CD4-positive, alpha-beta T cell treated with Interleukin-15 for 4 hours (primary cell): ENCODE data around the gene VIT.
"Not testable (repeated sequence)": the region's sequence is repeated elsewhere in the genome, so short reads cannot be mapped to it uniquely, and the experiment has no call there.

Experiments used
- DNase-seq: peaks from one replicate; pipeline ENCODE4 v3.0.0-alpha.2; 2020; ENCODE audit warnings: low spot score

VIT gene

GRCh38 chr2:36808386-36809068 is 112.0 kb downstream of the VIT start:
- no peak for DNase-seq

DNA sequence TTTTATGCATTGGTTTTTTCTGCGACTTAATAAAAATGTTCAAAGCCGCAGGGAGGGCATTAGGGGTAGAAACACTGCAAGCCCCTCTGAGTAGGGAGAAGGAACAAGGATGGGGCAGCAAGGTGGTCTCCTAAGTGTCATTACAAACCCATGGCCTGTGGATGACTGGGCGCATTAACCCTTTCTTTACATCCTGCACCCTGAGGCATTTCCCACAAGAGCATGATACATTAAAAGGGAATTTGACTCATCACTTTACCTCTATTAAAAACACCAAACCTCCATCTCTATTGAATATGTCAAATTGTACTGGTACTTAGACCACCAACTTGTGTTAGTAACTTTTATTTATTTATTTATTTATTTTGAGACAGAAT is 112.5 kb downstream of the VIT start:
- no peak for DNase-seq

DNA sequence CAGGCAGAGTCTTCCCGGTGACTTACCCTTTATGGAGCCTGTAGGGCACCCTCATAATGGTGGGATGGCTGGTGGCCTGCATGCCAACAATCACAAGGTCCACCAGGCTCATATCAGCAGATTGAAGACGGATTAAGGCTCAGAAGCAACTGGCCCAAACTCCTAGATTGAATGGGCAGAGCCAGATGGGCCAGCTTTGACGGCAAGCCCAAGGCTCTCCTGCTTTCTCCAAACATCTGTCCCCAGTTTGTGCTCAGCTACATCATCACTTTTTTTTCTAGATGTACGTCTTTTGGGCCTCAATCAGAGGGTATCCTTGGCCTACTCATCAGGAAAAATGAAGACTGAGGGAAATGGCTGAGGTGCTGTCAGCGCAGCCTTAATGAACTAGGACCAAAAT is 114.6 kb downstream of the VIT start:
- DNase-seq, result no peak

DNA sequence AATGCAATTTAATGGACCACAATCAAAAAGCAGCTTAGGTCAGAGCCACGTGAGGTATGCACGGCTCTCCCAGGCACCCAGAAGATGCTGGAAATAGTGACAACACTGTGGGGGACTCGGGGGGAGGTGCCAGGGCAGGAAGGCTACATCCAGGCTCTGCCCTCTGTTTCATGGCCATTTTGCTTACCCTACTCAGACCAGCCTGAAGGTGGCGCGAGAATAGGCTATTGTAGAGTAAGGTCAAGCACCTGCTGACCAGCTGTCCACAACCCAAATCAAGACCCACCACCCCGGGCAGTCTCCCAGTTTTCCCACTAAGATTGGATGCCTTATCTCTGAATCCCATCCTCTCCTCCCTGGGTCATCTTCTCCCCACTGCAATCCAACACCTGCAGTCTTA is 115.7 kb downstream of the VIT start:
- no peak for DNase-seq

DNA sequence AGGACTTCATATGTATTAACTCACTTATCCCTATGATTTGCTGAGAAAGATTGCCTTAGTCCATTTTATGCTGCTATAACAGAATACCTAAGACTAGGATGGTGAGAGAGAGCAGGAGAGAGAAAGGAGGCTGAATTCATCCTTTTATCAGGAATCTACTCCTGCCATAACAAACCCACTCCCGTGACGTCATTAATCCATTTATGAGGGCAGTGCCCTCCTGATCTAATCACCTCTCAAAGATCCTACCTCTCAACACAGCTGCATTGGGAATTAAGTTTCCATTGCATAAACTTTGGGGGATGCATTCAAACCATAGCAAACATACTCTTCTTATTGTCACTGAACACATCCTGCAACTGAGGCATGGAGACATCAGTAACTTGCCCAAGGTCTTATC is 122.0 kb downstream of the VIT start:
- DNase-seq, result no peak

DNA sequence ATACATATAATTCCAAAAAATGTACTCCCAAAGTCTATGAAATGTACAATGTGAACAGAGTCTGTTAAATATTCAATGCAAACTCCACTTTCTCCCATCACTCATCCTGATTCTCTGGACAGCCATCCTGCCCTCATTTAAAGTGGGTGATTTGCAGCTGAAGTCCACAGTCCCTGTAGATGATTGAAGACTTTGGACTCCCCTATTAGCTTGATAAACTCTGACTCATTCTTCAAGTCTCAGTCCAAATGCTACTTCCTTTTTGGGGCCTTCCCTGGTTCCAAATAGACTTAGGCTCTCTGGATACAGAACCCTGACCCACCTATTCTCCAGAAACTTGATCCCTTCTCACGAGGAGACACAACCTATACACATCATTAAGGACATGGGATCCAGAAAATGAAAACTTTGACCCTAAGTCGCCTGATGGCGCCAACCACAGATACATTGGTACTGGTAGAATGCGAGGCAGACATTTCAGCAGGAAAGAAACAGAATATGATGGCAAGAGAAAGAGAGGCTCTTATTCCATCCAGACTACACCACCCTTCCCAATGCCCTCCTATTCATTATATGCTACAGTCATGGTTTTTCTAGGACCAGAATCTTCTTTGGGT is 122.7 kb downstream of the VIT start:
- DNase-seq, result no peak

DNA sequence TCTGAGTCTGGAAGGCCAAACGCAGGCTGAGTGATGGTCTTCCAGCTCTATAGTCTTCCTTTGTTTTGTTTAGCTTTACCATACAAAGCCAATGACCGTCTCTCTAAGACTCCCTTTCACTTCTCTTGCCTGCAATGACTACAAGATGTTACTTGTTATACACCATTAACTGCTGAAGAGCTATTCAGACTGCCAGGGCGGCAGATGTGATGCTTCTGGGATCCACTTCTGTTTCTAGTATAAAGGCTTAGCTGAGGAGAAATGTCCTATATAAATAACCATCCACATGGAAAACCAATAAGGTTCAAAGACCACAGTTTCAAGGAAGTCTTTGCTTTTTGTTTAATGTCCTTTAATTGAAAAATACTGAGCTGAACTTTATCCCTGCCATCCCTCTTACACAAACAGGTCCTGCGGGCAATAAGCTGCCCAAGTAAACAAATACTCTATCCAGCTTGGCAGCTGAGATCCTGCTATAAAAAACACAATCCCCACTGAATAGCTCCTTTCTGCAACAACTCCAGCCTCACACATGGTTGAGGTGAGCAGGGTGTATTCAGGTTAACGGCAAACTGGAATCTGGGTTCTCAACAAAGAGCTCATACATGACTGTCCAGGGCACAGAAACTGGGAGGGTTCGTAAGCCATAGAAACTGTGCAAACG is 124.6 kb downstream of the VIT start:
- DNase-seq, result no peak

DNA sequence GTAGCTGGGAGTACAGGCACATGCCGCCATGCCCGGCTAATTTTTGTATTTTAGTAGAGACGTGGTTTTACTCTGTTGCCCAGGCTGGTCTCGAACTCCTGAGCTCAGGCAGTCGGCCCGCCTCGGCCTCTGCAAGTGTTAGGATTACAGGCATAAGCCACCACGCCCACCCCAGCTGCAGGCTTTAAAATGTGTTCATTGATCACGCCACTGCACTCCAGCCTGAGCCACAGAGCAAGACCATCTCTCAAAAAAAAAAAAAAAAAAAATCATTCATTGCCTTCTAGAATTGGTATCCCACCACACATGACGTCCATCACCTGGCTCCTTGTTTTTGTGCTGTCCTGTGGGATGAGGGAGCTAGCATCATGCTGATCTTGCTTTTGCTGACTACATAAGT is 127.4 kb downstream of the VIT start:
- no peak for DNase-seq

DNA sequence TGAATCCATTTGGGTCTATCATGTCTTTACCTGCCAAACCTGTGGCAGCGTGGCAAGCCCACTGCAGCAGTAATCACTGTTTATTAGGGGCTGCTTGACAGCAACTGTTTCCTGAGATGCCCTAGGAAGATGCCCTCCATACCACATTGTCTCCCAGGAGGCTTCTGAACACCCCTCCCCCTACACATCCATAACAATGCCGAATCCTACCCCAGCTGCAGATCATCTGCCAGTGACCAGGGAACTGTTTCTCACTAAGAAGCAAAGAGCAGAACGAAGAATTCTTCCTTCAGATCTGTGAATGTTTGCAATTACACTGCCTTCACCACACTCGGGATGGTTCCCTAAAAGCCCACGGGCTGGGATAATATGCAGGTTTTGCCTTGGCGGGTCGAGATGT is 127.8 kb downstream of the VIT start:
- no peak for DNase-seq

DNA sequence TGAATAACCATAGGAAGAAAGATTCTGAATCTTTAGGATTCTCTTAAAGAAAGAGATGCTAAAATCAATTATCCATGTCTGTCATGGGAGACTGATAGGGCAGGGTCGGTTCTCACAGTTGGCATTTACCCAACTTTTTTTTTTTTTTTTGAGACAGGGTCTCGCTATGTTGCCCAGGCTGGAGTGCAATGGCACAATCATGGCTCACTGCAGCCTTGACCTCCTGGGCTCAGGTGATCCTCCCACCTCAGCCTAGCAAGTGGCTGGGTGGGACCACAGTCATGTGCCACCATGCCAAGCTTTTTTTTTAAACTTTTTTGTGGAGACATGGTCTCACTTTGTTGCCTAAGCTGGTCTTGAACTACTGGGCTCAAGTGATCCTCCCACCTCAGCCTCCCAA is 128.2 kb downstream of the VIT start:
- DNase-seq, result not testable (repeated sequence)

DNA sequence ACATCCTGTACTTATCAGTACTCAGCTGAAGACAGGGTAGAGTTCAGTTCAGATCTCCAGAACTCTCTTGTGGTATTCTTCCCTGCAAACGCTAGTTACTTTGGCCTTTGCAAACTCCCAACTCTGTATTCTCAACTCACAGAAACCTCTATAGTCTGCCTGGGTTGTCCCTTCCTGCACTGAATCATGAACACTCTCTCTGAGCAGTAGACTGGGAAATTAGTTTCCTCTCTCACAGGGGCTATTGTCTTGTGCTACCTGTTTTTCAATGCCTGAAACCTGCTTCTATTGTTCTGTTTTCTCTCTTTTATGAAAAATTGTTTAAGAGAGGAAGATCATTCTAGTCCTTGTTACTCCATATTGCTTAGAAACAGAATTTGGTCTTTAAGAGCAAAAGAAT is 134.7 kb downstream of the VIT start:
- DNase-seq, result no peak

DNA sequence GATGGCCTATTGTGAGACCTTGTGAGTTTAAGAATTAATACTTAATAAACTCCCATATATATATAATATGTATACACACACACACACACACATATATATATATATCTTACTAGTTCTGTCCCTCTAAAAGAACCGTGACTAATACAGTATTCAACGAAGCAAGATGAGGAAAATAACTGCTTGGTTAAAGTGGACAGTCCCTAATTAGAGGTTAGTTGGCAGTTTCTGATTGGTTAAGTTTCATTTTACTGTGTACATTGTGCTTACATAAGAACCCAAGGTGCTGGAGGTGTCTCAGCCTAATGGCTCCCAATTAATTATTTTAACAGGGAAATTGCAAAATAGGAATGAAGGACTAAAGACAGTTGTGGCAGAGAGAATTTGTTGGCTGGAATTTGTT is 137.7 kb downstream of the VIT start:
- DNase-seq, result no peak

DNA sequence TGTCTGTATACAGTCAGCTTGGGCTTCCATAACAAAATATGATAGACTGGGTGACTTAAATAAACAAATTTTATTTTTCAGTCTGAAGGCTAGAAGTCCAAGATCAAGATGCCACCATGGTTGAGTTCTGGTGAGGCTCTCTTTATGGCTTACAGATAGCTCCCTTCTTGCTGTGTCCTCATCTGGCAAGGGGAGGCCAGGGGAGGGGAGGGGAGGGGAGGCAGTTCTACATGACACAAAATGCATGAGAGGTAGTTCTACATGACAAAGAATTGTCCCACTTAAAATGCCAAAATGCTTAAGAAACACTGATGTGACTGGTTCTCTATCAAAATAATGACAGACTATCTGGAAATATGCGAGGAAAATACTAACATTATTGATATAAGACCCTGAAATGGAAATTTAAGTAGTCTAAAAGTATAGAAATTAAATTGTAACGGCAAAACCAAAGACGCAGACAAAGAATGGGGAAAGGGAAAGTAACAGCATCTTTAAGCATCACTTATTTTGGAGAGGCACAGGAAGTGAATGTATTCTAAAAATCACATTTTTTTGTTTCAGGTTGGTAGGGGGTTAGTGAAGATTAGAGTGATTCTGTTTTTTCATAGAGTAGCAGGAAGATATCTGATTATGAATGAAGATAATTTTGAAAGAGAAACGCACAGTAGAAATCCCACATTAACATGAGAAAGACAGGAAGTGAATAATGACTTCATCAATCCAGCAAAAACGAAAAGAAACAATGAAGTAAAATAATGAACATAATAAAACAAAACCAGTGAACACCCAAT is 138.4 kb downstream of the VIT start:
- no peak for DNase-seq

DNA sequence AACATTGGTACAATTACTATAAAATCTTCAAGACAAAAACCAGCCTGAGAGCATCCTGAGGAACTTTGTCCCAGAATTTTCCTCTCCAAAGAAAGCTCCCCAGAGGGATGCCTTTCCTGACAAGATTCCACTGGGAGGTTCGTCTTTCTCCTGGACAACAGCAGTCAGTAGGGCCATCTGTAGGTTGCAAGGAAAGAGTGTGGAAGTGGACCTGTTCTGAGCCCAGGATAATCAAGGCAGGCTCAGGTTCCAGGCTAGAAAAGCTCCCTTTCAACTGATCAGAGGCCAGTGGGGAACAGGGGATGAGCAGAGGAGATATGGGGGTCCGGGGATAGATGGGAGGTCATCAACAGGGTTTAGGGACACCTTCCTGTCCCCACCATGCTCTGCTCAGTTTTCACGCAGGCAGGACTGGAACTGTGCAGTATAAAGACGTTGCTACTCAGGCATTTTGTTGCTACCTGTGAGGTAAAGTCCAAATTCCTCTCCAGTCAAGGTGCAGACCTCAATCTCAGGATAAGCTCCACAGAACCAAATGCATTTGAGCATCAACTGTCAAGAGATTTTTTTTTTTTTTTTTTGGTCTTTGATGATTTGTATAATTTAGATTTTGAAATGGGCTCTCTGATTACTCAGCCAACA is 143.6 kb downstream of the VIT start:
- no peak for DNase-seq

- DNase-seq, result no peak
These were observed 147.3 kb downstream of the VIT start for GRCh38 chr2:36843838-36844237.

DNA sequence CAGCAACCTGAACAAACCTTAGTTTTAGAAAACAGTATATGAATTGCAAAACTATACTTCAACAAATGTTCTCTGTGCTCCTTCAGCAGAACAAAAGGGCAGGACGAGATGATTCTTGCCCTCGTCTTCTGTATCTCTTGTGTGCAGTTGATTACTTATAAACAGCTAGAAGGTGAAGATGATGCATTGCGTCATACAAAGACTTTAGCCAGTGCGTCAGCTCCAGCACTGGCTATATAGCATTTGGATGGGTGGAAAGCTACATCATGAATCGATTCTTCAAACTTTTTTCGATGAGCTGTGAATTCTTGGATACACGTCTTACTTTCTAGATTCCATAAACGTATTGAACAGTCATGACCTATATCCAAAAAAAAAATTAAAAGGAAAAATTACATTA is 152.8 kb downstream of the VIT start:
- no peak for DNase-seq

DNA sequence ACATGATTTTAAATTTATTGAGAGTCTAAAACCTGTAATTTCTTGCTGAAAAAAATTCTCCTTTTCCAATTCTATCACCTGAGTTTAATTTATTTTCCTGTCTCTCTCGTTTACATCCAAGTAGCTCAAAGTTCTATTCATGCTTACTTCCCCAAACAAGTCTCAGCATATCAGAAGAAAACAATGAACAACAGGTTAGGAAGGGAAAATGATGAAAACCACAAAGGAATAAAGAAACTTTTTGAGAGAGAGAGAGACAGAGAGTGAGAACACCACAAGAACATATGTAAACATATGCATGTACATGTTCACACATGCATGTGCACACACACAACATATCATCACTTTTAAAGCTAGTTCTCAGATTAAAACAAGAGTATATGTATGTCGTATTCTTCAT is 157.7 kb downstream of the VIT start:
- DNase-seq, result no peak

DNA sequence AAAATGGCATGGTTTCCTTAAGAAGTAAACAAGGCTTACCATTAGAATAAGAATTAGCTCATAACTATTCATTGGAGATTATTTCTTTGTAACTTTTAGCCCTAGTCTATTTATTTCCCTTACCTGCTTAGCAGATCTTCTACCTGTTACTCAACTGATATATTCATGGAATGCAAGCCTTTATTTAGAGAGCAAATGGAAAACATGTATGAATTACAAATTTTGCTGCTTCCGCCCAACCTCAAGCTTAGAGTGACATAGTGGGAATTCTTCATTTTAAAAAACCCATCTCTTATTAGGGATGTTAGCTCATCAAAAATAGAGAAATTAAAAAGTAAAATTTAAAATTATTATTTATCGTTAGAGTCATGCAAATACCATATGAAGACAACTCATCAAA is 158.9 kb downstream of the VIT start:
- DNase-seq, result no peak

DNA sequence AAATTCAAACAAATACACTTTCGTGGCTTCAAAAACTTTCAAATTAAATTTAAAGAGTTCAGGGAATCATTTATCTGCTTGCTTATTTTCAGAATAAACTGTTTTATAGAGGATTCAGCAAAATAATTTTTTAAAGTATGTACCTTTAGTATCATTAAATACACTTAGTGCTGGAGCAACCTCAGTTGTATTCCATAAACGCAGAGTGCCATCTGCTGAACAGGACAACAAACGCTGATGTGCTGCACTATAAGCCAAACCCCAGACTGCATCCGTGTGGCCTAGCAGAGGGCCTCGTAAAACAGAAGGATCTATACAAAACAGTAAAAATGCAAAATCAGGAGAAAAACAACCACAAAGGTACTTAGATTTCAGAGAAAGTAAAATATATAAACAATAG is 161.2 kb downstream of the VIT start:
- no peak for DNase-seq

DNA sequence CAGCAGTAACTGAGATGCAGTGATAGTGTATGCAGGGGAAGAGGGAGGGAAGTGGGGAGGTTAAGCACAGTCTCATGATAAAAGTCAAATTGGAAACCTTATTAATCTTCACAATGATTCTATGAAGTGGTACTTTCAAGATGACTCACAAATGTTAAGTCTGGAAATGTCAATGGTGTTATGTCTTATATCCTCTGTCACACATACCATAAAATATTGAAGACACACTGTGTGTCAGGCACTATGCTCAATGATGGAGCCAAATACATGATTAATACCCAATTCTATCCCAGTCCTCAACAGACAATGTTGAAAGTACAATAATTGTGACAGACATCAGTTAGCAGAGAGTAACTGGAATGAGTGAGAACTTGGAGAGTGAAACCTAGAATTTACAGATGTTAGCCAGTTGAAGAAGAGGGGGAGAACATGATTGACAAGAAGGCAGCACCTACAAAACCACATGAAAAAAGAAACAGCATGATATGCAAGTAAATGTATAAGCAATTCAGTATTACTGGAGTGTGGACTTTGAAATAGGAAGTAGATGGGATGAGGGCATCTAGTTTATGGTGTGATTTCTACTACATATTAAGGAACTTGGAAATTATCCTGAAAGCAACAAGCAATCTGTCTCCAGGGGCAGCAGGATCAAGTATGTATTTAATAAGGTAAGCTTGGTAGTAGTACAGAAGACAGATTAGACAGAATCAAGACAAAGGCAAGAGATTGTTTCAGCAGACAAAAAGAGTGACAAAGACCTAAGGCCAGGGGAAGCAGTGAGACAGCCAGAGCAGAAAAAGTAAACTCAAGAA is 162.3 kb downstream of the VIT start:
- DNase-seq, result no peak

- no peak for DNase-seq
These were observed 162.9 kb downstream of the VIT start for GRCh38 chr2:36859366-36859792.

DNA sequence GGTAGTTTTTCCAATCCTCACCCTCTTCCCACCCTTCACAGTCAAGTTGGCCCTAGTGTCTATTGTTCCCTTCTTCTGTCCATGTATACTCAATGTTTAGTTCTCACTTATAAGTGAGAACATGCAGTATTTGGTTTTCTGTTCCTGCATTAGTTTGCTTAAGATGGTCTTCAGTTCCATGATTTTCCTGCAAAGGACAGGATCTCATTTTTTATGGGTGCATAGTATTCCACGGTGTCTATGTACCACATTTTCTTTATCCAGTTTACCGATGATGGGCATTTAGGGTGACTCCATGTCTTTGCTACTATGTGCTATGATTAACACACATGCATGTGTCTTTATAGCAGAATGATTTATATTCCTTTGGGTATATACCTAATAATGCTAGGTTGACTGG is 165.4 kb downstream of the VIT start:
- DNase-seq, result no peak
